GM08714 (cell line): ENCODE data around the gene EPN2.

ENCODE experiments used
- H3K4me3 ChIP-seq: fragments of 200-500 bp; sonication (Bioruptor generic); 2 replicates; pipeline ENCODE4 v1.5.1; 2014; ENCODE audit warnings: mild to moderate bottlenecking, low read length, inconsistent platforms
- ZNF274 ChIP-seq: IDR thresholded peaks from 2 replicates; pipeline ENCODE4 v1.6.1; 2012; ENCODE audit warnings: mild to moderate bottlenecking, low read depth, low read length

EPN2 gene

GRCh38 chr17:19378416-19379360 lies 141.5 kb downstream of the EPN2 start, which contains the start of gene MAPK7:
MAPK7 (plus strand) TSS chr17:19378498; CDS start chr17:19378901, 403 bp downstream.
- H3K4me3 ChIP-seq = peak within 1 kb of the TSS; percentile 85
- no peak for TF ChIP-seq ZNF274

GRCh38 chr17:19379361-19380065 lies 142.3 kb downstream of the EPN2 start:
- H3K4me3 ChIP-seq = peak overlapping the region; percentile 69; the same call in 1 of the 2 replicates
- TF ChIP-seq ZNF274 = no peak

GRCh38 chr17:19380481-19381301 lies 143.5 kb downstream of the EPN2 start:
- no peak overlapping the region for H3K4me3 ChIP-seq
- TF ChIP-seq ZNF274 = no peak

- H3K4me3 ChIP-seq = no peak overlapping the region
- TF ChIP-seq ZNF274 = no peak
Measured at GRCh38 chr17:19381361-19381740, 144.2 kb downstream of the EPN2 start.

GRCh38 chr17:19381741-19382444 lies 144.7 kb downstream of the EPN2 start:
- no peak overlapping the region for H3K4me3 ChIP-seq
- no peak for TF ChIP-seq ZNF274

- no peak overlapping the region for H3K4me3 ChIP-seq
- no peak for TF ChIP-seq ZNF274
Measured at GRCh38 chr17:19382531-19383444, 145.6 kb downstream of the EPN2 start.

- H3K4me3 ChIP-seq = no peak overlapping the region
- TF ChIP-seq ZNF274 = no peak
Measured at GRCh38 chr17:19383681-19384470, 146.7 kb downstream of the EPN2 start.

GRCh38 chr17:19384723-19385391 lies 147.7 kb downstream of the EPN2 start:
- no peak for TF ChIP-seq ZNF274
- no peak overlapping the region for H3K4me3 ChIP-seq

- H3K4me3 ChIP-seq = no peak overlapping the region
- TF ChIP-seq ZNF274 = no peak
Measured at GRCh38 chr17:19385521-19385983, 148.4 kb downstream of the EPN2 start.
